CD14-positive monocyte (primary cell): ENCODE results near the gene RAB20. TPM values are rescaled to one million over a fixed set of nuclear protein-coding genes. Genes with fewer than 3 reads are reported as not detected.
A peak's percentile ranks its signal among the peaks of the same experiment; 100 is the strongest.

Experiments
- DNase-seq, 3 donors: peaks; one replicate each; pipeline ENCODE4 v3.0.0-alpha.2; 2011 to 2022
- H2AFZ ChIP-seq: 2 replicates; pipeline ENCODE4 v1.6.0; 2012; ENCODE audit warnings: mild to moderate bottlenecking, low read depth, low read length, inconsistent platforms; ENCODE audit not compliant: insufficient read depth, poor library complexity, severe bottlenecking
- H3K27ac ChIP-seq, 2 donors: 1 replicate in 1 of 2; 2 replicates in 1 of 2; pipeline ENCODE4 v1.5.1; 2012 to 2013; ENCODE audit warnings: low read length in 2 of 2, control low read depth in 1 of 2, inconsistent platforms in 1 of 2, low read depth in 1 of 2, mild to moderate bottlenecking in 1 of 2
- H3K27me3 ChIP-seq, 2 donors: one replicate each; pipeline versions ENCODE4 v1.6.0 to v1.6.1; 2011 to 2013; ENCODE audit warnings: low read length in 2 of 2; ENCODE audit not compliant: control insufficient read depth in 2 of 2, insufficient read depth in 2 of 2
- H3K36me3 ChIP-seq, 2 donors: replicated peaks in 1 of 2; 1 replicate in 1 of 2; 2 replicates in 1 of 2; pipeline versions ENCODE4 v1.5.1 to v1.6.1; 2012 to 2013; ENCODE audit warnings: low read length in 2 of 2, control low read depth in 1 of 2, inconsistent platforms in 1 of 2, mild to moderate bottlenecking in 1 of 2; ENCODE audit not compliant: insufficient read depth in 2 of 2, control insufficient read depth in 1 of 2
- H3K4me1 ChIP-seq, 2 donors: 1 replicate in 1 of 2; 2 replicates in 1 of 2; pipeline versions ENCODE4 v1.5.1 to v1.6.1; 2012 to 2013; ENCODE audit warnings: low read length in 2 of 2, control low read depth in 1 of 2, inconsistent platforms in 1 of 2, mild to moderate bottlenecking in 1 of 2, moderate library complexity in 1 of 2; ENCODE audit not compliant: insufficient read depth in 2 of 2, control insufficient read depth in 1 of 2
- H3K4me2 ChIP-seq: replicated peaks from 2 replicates; pipeline ENCODE3; 2012; ENCODE audit warnings: low read length, moderate library complexity, mild to moderate bottlenecking; ENCODE audit not compliant: poor library complexity, severe bottlenecking; ENCODE audit errors: extremely low read depth
- H3K4me3 ChIP-seq, 3 experiments: fragments of 200-600 bp in 1 of 3; sonication (generic) in 1 of 3; replicated peaks in 1 of 3; 1 replicate in 2 of 3; 2 replicates in 1 of 3; pipeline ENCODE4 v1.5.1; 2011 to 2013; ENCODE audit warnings: low read length in 3 of 3, mild to moderate bottlenecking in 3 of 3, control low read depth in 2 of 3, low read depth in 2 of 3, inconsistent platforms in 1 of 3, moderate library complexity in 1 of 3
- H3K79me2 ChIP-seq: 2 replicates; pipeline ENCODE4 v1.6.0; 2012; ENCODE audit warnings: mild to moderate bottlenecking, control low read depth, inconsistent platforms, low read length, moderate library complexity; ENCODE audit not compliant: insufficient read depth
- H3K9ac ChIP-seq: 2 replicates; pipeline ENCODE4 v1.6.0; 2017; ENCODE audit warnings: low read length, mild to moderate bottlenecking; ENCODE audit not compliant: insufficient read depth, poor library complexity, severe bottlenecking
- H3K9me3 ChIP-seq, 2 donors: replicated peaks in 1 of 2; 1 replicate in 1 of 2; 2 replicates in 1 of 2; pipeline versions ENCODE4 v1.5.1 to v1.6.1; 2012 to 2013; ENCODE audit warnings: low read length in 2 of 2, control low read depth in 1 of 2; ENCODE audit not compliant: control insufficient read depth in 1 of 2, insufficient read depth in 1 of 2
- H4K20me1 ChIP-seq: 2 replicates; pipeline ENCODE4 v1.6.0; 2012; ENCODE audit warnings: mild to moderate bottlenecking, low read length, control low read depth, moderate library complexity; ENCODE audit not compliant: insufficient read depth
- H3K27ac Mint-ChIP-seq, 7 donors: one replicate each; pipeline ENCODE4 v1.8.0; 2020; ENCODE audit warnings: mild to moderate bottlenecking in 7 of 7, mixed read lengths in 7 of 7, moderate library complexity in 6 of 7, inconsistent platforms in 2 of 7
- H3K27me3 Mint-ChIP-seq, 3 donors: one replicate each; pipeline ENCODE4 v1.8.0; 2021 to 2022; ENCODE audit warnings: low read depth in 3 of 3, mild to moderate bottlenecking in 3 of 3, mixed read lengths in 3 of 3, moderate library complexity in 3 of 3, inconsistent platforms in 1 of 3
- H3K36me3 Mint-ChIP-seq, 2 donors: one replicate each; pipeline ENCODE4 v1.8.0; 2020; ENCODE audit warnings: mixed read lengths in 2 of 2, inconsistent platforms in 1 of 2, mild to moderate bottlenecking in 1 of 2
- H3K4me1 Mint-ChIP-seq: one replicate; pipeline ENCODE4 v1.8.0; 2020; ENCODE audit warnings: mild to moderate bottlenecking, mixed read lengths
- H3K4me3 Mint-ChIP-seq, 2 donors: one replicate each; pipeline ENCODE4 v1.8.0; 2020; ENCODE audit warnings: mild to moderate bottlenecking in 2 of 2, mixed read lengths in 2 of 2, moderate library complexity in 1 of 2
- H3K9me3 Mint-ChIP-seq, 7 donors: one replicate each; pipeline ENCODE4 v1.8.0; 2020 to 2022; ENCODE audit warnings: mixed read lengths in 7 of 7, mild to moderate bottlenecking in 6 of 7, moderate library complexity in 6 of 7, inconsistent platforms in 2 of 7
- WGBS: methylation state at CpG from one replicate; pipeline ENCODE4 v1.1.5; 2013; ENCODE audit warnings: missing lambda C conversion rate; ENCODE audit not compliant: insufficient coverage; 5-methylcytosine and 5-hydroxymethylcytosine counted together
- intact Hi-C, 2 donors: fragments of 100-400 bp; cut with micrococcal nuclease; formaldehyde crosslinking; loops; one replicate each; pipeline versions ENCODE4 v1.15.0 to v1.15.1; 2023
- polyA plus RNA-seq, 3 donors: library from polyadenylated mRNA; depleted of rRNA in 1 of 3; unstranded in 2 of 3; stranded (reverse) in 1 of 3; fragments of 300-500 nt in 2 of 3; fragments of >200 nt in 1 of 3; fragmentation: Illumina TruSeq in 2 of 3; gene quantifications; 1 replicate in 2 of 3; 2 replicates in 1 of 3; pipeline ENCODE4 v1.2.3, GENCODE V29; 2012 to 2021
- TF ChIP-seq, protein P1 (sequence below): fragments of 200-600 bp; IDR thresholded peaks from one replicate; pipeline ENCODE4 v1.8.0; 2022; ENCODE audit warnings: antibody characterized with exemption, mild to moderate bottlenecking

Gene RAB20
- polyA plus RNA-seq, 3 donors: 37.8 to 77.5 (median 43.1) TPM

- Histone ChIP-seq H3K9ac (no peak overlapping the region), H3K4me1 (peaks cover 76 to 89% of the 10 kb centered on the region in 2 donors), H3K27me3 (no peaks in the 10 kb centered on the region), H4K20me1 (peaks cover 14% of the 10 kb centered on the region), H2AFZ (no peak overlapping the region), H3K79me2 (peaks cover 86% of the 10 kb centered on the region), H3K27ac (peak overlapping the region; percentile 62 to 75), H3K9me3 (no peaks in the 10 kb centered on the region), H3K4me2 (peak overlapping the region; percentile 41), H3K4me3 (peak overlapping the region in 1 of 3 experiments; percentile 35), H3K36me3 (peaks cover 3 to 11% of the 10 kb centered on the region in 2 donors)
- Mint-ChIP-seq H3K27me3 (peaks cover 0 to 5% (median 0%) of the 10 kb centered on the region in 3 donors), H3K27ac (peak overlapping the region; percentile 87 to 95 (median 92)), H3K9me3 (no peaks in the 10 kb centered on the region), H3K4me1 (peaks cover 90% of the 10 kb centered on the region), H3K4me3 (peak overlapping the region in 1 of 2 donors; percentile 20), H3K36me3 (peaks cover 44 to 48% of the 10 kb centered on the region in 2 donors)
- peak; percentile 73 to 91 (median 81) for DNase-seq
- intact Hi-C loops: loop anchor here in 1 of 2 donors (10.0 kb wide), 1 partner anchor 186 kb away; the partner anchor contains the start of gene ING1
- TF ChIP-seq, protein P1, sequence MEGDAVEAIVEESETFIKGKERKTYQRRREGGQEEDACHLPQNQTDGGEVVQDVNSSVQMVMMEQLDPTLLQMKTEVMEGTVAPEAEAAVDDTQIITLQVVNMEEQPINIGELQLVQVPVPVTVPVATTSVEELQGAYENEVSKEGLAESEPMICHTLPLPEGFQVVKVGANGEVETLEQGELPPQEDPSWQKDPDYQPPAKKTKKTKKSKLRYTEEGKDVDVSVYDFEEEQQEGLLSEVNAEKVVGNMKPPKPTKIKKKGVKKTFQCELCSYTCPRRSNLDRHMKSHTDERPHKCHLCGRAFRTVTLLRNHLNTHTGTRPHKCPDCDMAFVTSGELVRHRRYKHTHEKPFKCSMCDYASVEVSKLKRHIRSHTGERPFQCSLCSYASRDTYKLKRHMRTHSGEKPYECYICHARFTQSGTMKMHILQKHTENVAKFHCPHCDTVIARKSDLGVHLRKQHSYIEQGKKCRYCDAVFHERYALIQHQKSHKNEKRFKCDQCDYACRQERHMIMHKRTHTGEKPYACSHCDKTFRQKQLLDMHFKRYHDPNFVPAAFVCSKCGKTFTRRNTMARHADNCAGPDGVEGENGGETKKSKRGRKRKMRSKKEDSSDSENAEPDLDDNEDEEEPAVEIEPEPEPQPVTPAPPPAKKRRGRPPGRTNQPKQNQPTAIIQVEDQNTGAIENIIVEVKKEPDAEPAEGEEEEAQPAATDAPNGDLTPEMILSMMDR: no peak
- no CpG with 5 or more reads among the region's 5 CpGs for WGBS
These were observed 33.2 kb downstream of the RAB20 start for GRCh38 chr13:110528371-110528770.

DNA sequence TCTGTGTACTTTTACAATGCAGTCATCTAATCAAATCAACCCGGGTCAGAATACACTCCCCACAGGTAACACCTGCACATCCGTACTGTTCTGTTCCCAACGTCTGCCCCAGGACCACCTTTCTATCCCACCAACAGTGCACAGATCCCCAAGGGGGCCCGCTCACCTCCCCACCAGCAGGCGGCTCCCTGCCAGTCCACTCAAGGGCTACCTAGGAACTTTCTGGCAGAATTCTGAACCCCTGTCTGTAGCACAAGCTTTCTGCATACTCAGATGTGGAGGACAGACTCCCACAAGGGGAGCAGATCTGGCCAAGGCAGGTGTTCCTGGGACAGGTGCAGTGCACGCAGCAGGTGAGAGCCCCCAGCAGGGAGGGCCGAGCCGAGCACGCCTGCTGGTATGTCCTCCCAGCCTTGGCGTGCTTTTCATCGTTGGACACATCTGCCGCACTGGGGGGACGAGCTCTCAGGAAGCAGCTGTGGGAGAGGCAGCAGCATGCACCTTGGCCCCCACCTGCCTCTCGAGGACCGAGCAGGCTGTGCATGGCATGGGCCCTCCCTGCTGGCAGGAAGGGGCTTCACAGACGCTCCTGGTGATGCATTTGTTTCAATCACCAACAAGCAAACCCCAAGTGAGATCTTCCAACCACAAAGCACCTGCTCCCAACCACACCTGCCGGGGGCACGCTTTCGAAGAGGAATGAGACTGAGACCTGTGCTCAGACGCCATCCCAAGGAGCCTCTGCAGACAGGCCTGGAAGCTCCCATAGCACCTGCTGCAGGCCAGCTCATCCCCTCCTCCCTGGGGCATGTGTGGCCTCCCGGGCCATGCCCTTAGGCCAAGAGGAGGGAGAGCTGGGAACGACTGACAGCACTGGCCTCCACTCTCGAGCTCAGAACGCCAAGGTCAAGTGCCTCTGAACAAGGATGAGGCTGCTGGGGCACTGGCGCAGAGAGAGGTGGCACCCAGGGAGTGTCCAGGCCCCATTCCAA is 35.9 kb downstream of the RAB20 start:
- H3K27ac ChIP-seq: no peak overlapping the region
- H2AFZ ChIP-seq: no peak overlapping the region
- H3K79me2 ChIP-seq: peaks cover 69% of the 10 kb centered on the region
- 76% methylated on average over 24 of the region's 25 CpGs for WGBS
- H3K4me2 ChIP-seq: no peak overlapping the region
- no peaks in the 10 kb centered on the region for H3K9me3 ChIP-seq
- TF ChIP-seq, protein P1: no peak
- peaks cover 25% of the 10 kb centered on the region for H4K20me1 ChIP-seq
- Mint-ChIP-seq H3K4me1 (peaks cover 90% of the 10 kb centered on the region), H3K27me3 (peaks cover 0 to 8% (median 0%) of the 10 kb centered on the region in 3 donors), H3K9me3 (peaks cover 0 to 1% (median 0%) of the 10 kb centered on the region in 7 donors), H3K4me3 (no peak overlapping the region), H3K36me3 (peaks cover 40 to 50% of the 10 kb centered on the region in 2 donors), H3K27ac (peak overlapping the region in 2 of 7 donors; percentile 42 to 71)
- H3K36me3 ChIP-seq: peaks cover 7 to 19% of the 10 kb centered on the region in 2 donors
- intact Hi-C loops: loop anchor here in 1 of 2 donors (10.0 kb wide), 1 partner anchor 189 kb away; the partner anchor contains the start of gene ING1
- DNase-seq: no peak
- H3K27me3 ChIP-seq: no peaks in the 10 kb centered on the region
- H3K4me3 ChIP-seq: no peak overlapping the region
- peaks cover 76 to 89% of the 10 kb centered on the region in 2 donors for H3K4me1 ChIP-seq
- H3K9ac ChIP-seq: no peak overlapping the region
